ENCODE results near the gene ABCA12. TPM values are rescaled to one million over a fixed set of nuclear protein-coding genes. Genes with fewer than 3 reads are reported as not detected.

ABCA12 gene
- total RNA-seq, 1 donor from 2014 or later, result not detected

Other genes starting within 250 kb of the ABCA12 start
- gene ATIC, start 173.4 kb upstream of the ABCA12 start, total RNA-seq, result 62.8 TPM

All from sciatic nerve (tissue), 1 donor.